Loucy (cell line): ENCODE data around the gene NCBP1.

Source experiments
- CTCF ChIP-seq: fragments of 200-600 bp; sonication (generic); conservative IDR thresholded peaks from 2 replicates; pipeline ENCODE4 v1.5.1; 2014; ENCODE audit warnings: mild to moderate bottlenecking, antibody characterized with exemption, low read length
- EZH2phosphoT487 ChIP-seq: fragments of 200-600 bp; IDR thresholded peaks from 2 replicates; pipeline ENCODE4 v1.6.1; 2018; ENCODE audit warnings: antibody characterized with exemption, mild to moderate bottlenecking, moderate library complexity, borderline replicate concordance

GRCh38 chr9:97695995-97696802 is 62.6 kb downstream of the NCBP1 start:
- TF ChIP-seq CTCF (no peak), EZH2phosphoT487 (no peak)
